GM12892 (cell line): ENCODE data around the gene TRPC4.

Experiments
- POLR2A ChIP-seq: IDR thresholded peaks from 2 replicates; pipeline ENCODE4 v1.6.1; 2011; ENCODE audit warnings: low read depth, low read length, control low read depth
- POLR2AphosphoS5 ChIP-seq: IDR thresholded peaks from 2 replicates; pipeline ENCODE4 v1.6.1; 2011; ENCODE audit warnings: low read depth, low read length, control low read depth

GRCh38 chr13:37632294-37632693, 237.3 kb downstream of the TRPC4 start:
- TF ChIP-seq POLR2A (no peak), POLR2AphosphoS5 (no peak)
